Osteoblast (primary cell): ENCODE measurements around the gene BTBD17. TPM values are rescaled to one million over a fixed set of nuclear protein-coding genes. Genes with fewer than 3 reads are reported as not detected.

Experiments
- DNase-seq: peaks from one replicate; pipeline ENCODE4 v3.0.0; 2011; ENCODE audit warnings: low spot score, mixed read lengths; ENCODE audit not compliant: insufficient read length; ENCODE audit errors: missing footprints
- H2AFZ ChIP-seq: 2 replicates; pipeline ENCODE4 v1.6.0; 2011; ENCODE audit warnings: mild to moderate bottlenecking, low read length
- H3K27ac ChIP-seq: 2 replicates; pipeline ENCODE4 v1.5.1; 2011; ENCODE audit warnings: mild to moderate bottlenecking, low read depth, low read length, moderate library complexity
- H3K27me3 ChIP-seq: 2 replicates; pipeline ENCODE4 v1.6.0; 2012; ENCODE audit warnings: mild to moderate bottlenecking, control low read depth, inconsistent platforms, low read length, moderate library complexity; ENCODE audit not compliant: insufficient read depth
- H3K36me3 ChIP-seq: 2 replicates; pipeline ENCODE4 v1.5.1; 2011; ENCODE audit warnings: mild to moderate bottlenecking, low read length, control low read depth, moderate library complexity; ENCODE audit not compliant: insufficient read depth
- H3K4me1 ChIP-seq: 2 replicates; pipeline ENCODE4 v1.5.1; 2011; ENCODE audit warnings: mild to moderate bottlenecking, low read length, control low read depth, moderate library complexity; ENCODE audit not compliant: insufficient read depth
- H3K4me2 ChIP-seq: 2 replicates; pipeline ENCODE4 v1.6.0; 2011; ENCODE audit warnings: mild to moderate bottlenecking, low read length; ENCODE audit not compliant: insufficient read depth
- H3K4me3 ChIP-seq: fragments of 200-600 bp; sonication (generic); 3 replicates; pipeline ENCODE4 v1.5.1; 2012; ENCODE audit warnings: mild to moderate bottlenecking, low read length, inconsistent platforms; ENCODE audit not compliant: insufficient read depth
- H3K79me2 ChIP-seq: 2 replicates; pipeline ENCODE4 v1.6.0; 2012; ENCODE audit warnings: mild to moderate bottlenecking, low read length, control low read depth, inconsistent platforms; ENCODE audit not compliant: insufficient read depth
- H3K9me3 ChIP-seq: 2 replicates; pipeline ENCODE4 v1.5.1; 2011; ENCODE audit warnings: low read depth, low read length, control low read depth
- H4K20me1 ChIP-seq: 2 replicates; pipeline ENCODE4 v1.6.0; 2012; ENCODE audit warnings: mild to moderate bottlenecking, low read length, control low read depth; ENCODE audit not compliant: insufficient read depth
- total RNA-seq: library from RNA; depleted of rRNA; stranded (reverse); fragments of >200 nt; gene quantifications from 2 replicates; pipeline ENCODE4 v1.2.3, GENCODE V29; 2012
- TF ChIP-seq, protein P1 (sequence below): IDR thresholded peaks from 2 replicates; pipeline ENCODE4 v1.5.1; 2011; ENCODE audit warnings: mild to moderate bottlenecking, low read depth, low read length, moderate library complexity; ENCODE audit errors: extremely low read depth

The BTBD17 gene
- total RNA-seq, 1 donor, result not detected

- no peak overlapping the region for H3K4me3 ChIP-seq
- no peaks in the 10 kb centered on the region for H3K36me3 ChIP-seq
- H3K27ac ChIP-seq, result no peak overlapping the region
- no peaks in the 10 kb centered on the region for H3K9me3 ChIP-seq
- H2AFZ ChIP-seq, result no peak overlapping the region
- no peaks in the 10 kb centered on the region for H4K20me1 ChIP-seq
- no peak for DNase-seq
- no peak overlapping the region for H3K4me2 ChIP-seq
- H3K79me2 ChIP-seq, result no peaks in the 10 kb centered on the region
- H3K4me1 ChIP-seq, result no peaks in the 10 kb centered on the region
- peaks cover 17% of the 10 kb centered on the region for H3K27me3 ChIP-seq
- TF ChIP-seq, protein P1, sequence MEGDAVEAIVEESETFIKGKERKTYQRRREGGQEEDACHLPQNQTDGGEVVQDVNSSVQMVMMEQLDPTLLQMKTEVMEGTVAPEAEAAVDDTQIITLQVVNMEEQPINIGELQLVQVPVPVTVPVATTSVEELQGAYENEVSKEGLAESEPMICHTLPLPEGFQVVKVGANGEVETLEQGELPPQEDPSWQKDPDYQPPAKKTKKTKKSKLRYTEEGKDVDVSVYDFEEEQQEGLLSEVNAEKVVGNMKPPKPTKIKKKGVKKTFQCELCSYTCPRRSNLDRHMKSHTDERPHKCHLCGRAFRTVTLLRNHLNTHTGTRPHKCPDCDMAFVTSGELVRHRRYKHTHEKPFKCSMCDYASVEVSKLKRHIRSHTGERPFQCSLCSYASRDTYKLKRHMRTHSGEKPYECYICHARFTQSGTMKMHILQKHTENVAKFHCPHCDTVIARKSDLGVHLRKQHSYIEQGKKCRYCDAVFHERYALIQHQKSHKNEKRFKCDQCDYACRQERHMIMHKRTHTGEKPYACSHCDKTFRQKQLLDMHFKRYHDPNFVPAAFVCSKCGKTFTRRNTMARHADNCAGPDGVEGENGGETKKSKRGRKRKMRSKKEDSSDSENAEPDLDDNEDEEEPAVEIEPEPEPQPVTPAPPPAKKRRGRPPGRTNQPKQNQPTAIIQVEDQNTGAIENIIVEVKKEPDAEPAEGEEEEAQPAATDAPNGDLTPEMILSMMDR, result no peak
These were observed 1.8 kb downstream of the BTBD17 start for GRCh38 chr17:74359916-74360315.

- Histone ChIP-seq H3K9me3 (no peaks in the 10 kb centered on the region), H2AFZ (no peak overlapping the region), H3K4me3 (no peak overlapping the region), H3K79me2 (no peaks in the 10 kb centered on the region), H3K27ac (no peak overlapping the region), H3K36me3 (no peaks in the 10 kb centered on the region), H3K27me3 (peaks cover 17% of the 10 kb centered on the region), H3K4me1 (no peaks in the 10 kb centered on the region), H3K4me2 (no peak overlapping the region), H4K20me1 (no peaks in the 10 kb centered on the region)
- TF ChIP-seq, protein P1, result no peak
- DNase-seq, result no peak
These were observed 3.0 kb downstream of the BTBD17 start for GRCh38 chr17:74358697-74359096.

DNA sequence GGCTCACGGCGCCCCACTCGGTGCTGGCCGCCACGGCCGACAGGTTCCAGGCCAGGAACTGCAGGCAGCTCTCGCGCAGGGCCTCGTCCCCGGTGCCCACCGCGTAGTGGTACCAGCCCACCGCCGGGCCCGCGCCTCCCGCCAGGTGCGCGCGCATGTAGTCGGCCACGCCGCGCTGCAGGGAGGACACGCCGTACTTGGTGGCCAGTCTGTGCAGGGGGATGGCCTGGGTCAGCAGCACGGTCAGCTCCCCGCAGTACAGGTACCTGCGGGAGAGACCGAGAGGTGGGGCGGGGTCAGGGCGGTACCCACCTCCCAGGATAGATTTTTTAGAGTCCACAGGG, 4.2 kb downstream of the BTBD17 start:
- H3K4me1 ChIP-seq, result no peaks in the 10 kb centered on the region
- H3K79me2 ChIP-seq, result no peaks in the 10 kb centered on the region
- TF ChIP-seq, protein P1, result no peak
- H3K27me3 ChIP-seq, result peaks cover 20% of the 10 kb centered on the region
- H3K9me3 ChIP-seq, result no peaks in the 10 kb centered on the region
- H4K20me1 ChIP-seq, result no peaks in the 10 kb centered on the region
- H3K36me3 ChIP-seq, result no peaks in the 10 kb centered on the region
- H3K4me3 ChIP-seq, result no peak overlapping the region
- no peak overlapping the region for H3K4me2 ChIP-seq
- H2AFZ ChIP-seq, result no peak overlapping the region
- no peak for DNase-seq
- no peak overlapping the region for H3K27ac ChIP-seq

GRCh38 chr17:74356646-74357465, 4.8 kb downstream of the BTBD17 start:
- TF ChIP-seq, protein P1, result no peak
- Histone ChIP-seq H3K4me2 (no peak overlapping the region), H3K36me3 (no peaks in the 10 kb centered on the region), H3K4me3 (no peak overlapping the region), H4K20me1 (no peaks in the 10 kb centered on the region), H2AFZ (no peak overlapping the region), H3K27me3 (peaks cover 20% of the 10 kb centered on the region), H3K4me1 (no peaks in the 10 kb centered on the region), H3K27ac (no peak overlapping the region), H3K79me2 (no peaks in the 10 kb centered on the region), H3K9me3 (no peaks in the 10 kb centered on the region)
- DNase-seq, result no peak
